Measurements from ENCODE around the gene GRAMD1B. TPM values are rescaled to one million over a fixed set of nuclear protein-coding genes. Genes with fewer than 3 reads are reported as not detected.

Gene GRAMD1B
- total RNA-seq, 2 donors from 2014 or later: 28.8 to 39.6 TPM

DNA sequence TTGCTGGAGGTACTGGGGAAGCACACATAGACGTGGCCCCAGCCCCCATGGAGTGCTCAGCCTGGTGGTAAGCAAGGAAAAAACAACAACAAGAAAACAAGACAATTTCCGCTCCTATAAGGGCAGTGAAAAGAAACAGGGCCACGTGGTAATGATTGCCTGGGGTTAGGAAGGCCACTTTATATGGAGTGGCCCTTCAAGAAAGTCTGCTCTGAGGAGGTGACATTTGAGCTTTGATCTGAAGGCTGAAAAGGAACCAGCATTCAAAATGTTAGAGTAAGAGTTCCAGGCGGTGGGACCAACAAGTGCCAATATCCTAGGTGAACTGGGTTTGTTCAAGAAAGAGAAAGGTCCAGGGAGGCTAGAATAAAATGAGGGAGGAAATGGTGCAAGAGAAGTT, 136.8 kb downstream of the GRAMD1B start:
- Mint-ChIP-seq H3K27me3 (ENCODE audit: insufficient read depth) (no peaks in the 10 kb centered on the region), H3K4me1 (peaks cover 18% of the 10 kb centered on the region), H3K27ac (no peak overlapping the region), H3K4me3 (no peak overlapping the region), H3K9me3 (no peaks in the 10 kb centered on the region), H3K36me3 (ENCODE audit: low read depth) (no peaks in the 10 kb centered on the region)
- Histone ChIP-seq H3K27me3 (ENCODE audit: control insufficient read depth, insufficient read depth, low read length, poor library complexity, severe bottlenecking) (no peaks in the 10 kb centered on the region), H3K27ac (ENCODE audit: low read depth, low read length) (no peak overlapping the region), H3K9me3 (ENCODE audit: control insufficient read depth, low read length) (no peaks in the 10 kb centered on the region), H3K4me3 (ENCODE audit: low read length) (no peak overlapping the region), H3K36me3 (ENCODE audit: control insufficient read depth, insufficient read depth, low read length) (peaks cover 4% of the 10 kb centered on the region), H3K4me1 (ENCODE audit: control insufficient read depth, insufficient read depth, low read length) (no peaks in the 10 kb centered on the region), H3K9ac (ENCODE audit: extremely low read depth, low read length, poor library complexity, severe bottlenecking) (no peak overlapping the region)
- DNase-seq: no peak
- whole genome bisulfite sequencing, 2 experiments (ENCODE audit: insufficient coverage in 1 of 2, insufficient read length in 1 of 2): 85% methylated on average over 3 to 4 of the region's 4 CpGs
- TF ChIP-seq, protein P1, sequence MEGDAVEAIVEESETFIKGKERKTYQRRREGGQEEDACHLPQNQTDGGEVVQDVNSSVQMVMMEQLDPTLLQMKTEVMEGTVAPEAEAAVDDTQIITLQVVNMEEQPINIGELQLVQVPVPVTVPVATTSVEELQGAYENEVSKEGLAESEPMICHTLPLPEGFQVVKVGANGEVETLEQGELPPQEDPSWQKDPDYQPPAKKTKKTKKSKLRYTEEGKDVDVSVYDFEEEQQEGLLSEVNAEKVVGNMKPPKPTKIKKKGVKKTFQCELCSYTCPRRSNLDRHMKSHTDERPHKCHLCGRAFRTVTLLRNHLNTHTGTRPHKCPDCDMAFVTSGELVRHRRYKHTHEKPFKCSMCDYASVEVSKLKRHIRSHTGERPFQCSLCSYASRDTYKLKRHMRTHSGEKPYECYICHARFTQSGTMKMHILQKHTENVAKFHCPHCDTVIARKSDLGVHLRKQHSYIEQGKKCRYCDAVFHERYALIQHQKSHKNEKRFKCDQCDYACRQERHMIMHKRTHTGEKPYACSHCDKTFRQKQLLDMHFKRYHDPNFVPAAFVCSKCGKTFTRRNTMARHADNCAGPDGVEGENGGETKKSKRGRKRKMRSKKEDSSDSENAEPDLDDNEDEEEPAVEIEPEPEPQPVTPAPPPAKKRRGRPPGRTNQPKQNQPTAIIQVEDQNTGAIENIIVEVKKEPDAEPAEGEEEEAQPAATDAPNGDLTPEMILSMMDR (conservative IDR thresholded peaks at IDR 0.05): no peak

DNA sequence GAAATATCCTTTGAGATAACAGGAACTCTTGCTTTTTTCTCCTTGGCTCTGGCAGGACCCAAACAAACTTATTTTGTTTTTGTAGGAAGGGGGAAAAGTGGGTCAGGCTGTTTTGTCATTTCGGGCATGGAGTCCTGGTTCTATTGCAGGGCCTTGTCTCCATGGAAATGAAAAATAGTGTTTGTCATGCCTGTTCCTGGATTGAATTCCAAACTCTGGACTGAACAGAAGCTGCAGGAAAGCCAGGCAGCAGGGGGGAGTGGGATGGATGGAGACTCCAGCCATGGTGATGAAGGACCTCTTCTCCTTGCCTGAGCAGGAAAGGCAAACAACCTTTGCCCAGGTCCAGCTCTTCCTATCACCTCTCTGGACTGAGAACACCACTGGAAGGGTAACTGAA, 137.4 kb downstream of the GRAMD1B start:
- H3K36me3 Mint-ChIP-seq (ENCODE audit: low read depth): no peaks in the 10 kb centered on the region
- H3K4me3 Mint-ChIP-seq: no peak overlapping the region
- TF ChIP-seq, protein P1 (conservative IDR thresholded peaks at IDR 0.05): no peak
- 84% methylated on average over 1 of the region's 1 CpG; no CpG with 5 or more reads in 1 of the 2 experiments for WGBS, 2 experiments (ENCODE audit: insufficient coverage in 1 of 2, insufficient read length in 1 of 2)
- Histone ChIP-seq H3K27me3 (ENCODE audit: control insufficient read depth, insufficient read depth, low read length, poor library complexity, severe bottlenecking) (no peaks in the 10 kb centered on the region), H3K27ac (ENCODE audit: low read depth, low read length) (no peak overlapping the region), H3K9ac (ENCODE audit: extremely low read depth, low read length, poor library complexity, severe bottlenecking) (no peak overlapping the region), H3K9me3 (ENCODE audit: control insufficient read depth, low read length) (no peaks in the 10 kb centered on the region), H3K4me3 (ENCODE audit: low read length) (no peak overlapping the region), H3K4me1 (ENCODE audit: control insufficient read depth, insufficient read depth, low read length) (no peaks in the 10 kb centered on the region), H3K36me3 (ENCODE audit: control insufficient read depth, insufficient read depth, low read length) (peaks cover 4% of the 10 kb centered on the region)
- H3K27ac Mint-ChIP-seq: no peak overlapping the region
- peaks cover 20% of the 10 kb centered on the region for H3K4me1 Mint-ChIP-seq
- no peaks in the 10 kb centered on the region for H3K9me3 Mint-ChIP-seq
- DNase-seq: no peak
- no peaks in the 10 kb centered on the region for H3K27me3 Mint-ChIP-seq (ENCODE audit: insufficient read depth)

DNA sequence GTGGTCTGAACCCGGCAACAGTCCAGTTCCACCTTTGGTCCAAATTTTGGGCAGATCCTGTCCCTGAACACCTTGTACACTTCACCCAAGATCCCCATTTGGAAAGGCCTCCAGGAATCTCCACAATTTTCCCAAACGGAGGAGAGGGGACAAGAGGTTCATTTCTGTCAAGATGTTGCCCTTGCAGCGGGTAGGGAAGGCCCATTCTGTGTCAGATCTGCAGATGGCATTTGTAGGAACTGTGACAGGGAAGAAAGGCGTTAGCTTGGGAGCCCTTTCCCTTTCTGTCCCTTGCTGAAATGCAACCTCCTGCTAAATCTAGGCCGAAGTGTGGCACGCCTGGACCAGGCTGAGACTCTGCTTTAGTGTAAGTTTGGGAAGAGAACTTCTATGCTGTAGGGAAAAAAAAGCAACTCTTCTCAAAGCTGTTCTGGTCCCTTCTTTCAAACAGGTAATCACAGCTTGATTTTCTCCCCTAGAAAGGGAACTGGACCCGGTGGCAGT, 138.3 kb downstream of the GRAMD1B start:
- TF ChIP-seq, protein P1 (conservative IDR thresholded peaks at IDR 0.05): no peak
- WGBS, 2 experiments (ENCODE audit: insufficient coverage in 1 of 2, insufficient read length in 1 of 2): 78 to 80% methylated on average over 5 to 7 of the region's 7 CpGs
- Mint-ChIP-seq H3K4me1 (peaks cover 20% of the 10 kb centered on the region), H3K4me3 (no peak overlapping the region), H3K27ac (no peak overlapping the region), H3K36me3 (ENCODE audit: low read depth) (no peaks in the 10 kb centered on the region), H3K9me3 (no peaks in the 10 kb centered on the region), H3K27me3 (ENCODE audit: insufficient read depth) (no peaks in the 10 kb centered on the region)
- Histone ChIP-seq H3K27ac (ENCODE audit: low read depth, low read length) (no peak overlapping the region), H3K4me3 (ENCODE audit: low read length) (no peak overlapping the region), H3K9ac (ENCODE audit: extremely low read depth, low read length, poor library complexity, severe bottlenecking) (no peak overlapping the region), H3K27me3 (ENCODE audit: control insufficient read depth, insufficient read depth, low read length, poor library complexity, severe bottlenecking) (no peaks in the 10 kb centered on the region), H3K9me3 (ENCODE audit: control insufficient read depth, low read length) (no peaks in the 10 kb centered on the region), H3K4me1 (ENCODE audit: control insufficient read depth, insufficient read depth, low read length) (no peaks in the 10 kb centered on the region), H3K36me3 (ENCODE audit: control insufficient read depth, insufficient read depth, low read length) (peaks cover 4% of the 10 kb centered on the region)
- DNase-seq: no peak
